Brain microvascular endothelial cell (primary cell): ENCODE data around the gene DCX.
A peak's percentile ranks its signal among the peaks of the same experiment; 100 is the strongest.

Experiments used
- DNase-seq: peaks from one replicate; pipeline ENCODE4 v3.0.0-alpha.2; 2020
- H3K27ac ChIP-seq: fragments of 250-450 bp; sonication (Bioruptor Pico); 2 replicates; pipeline ENCODE4 v1.5.1; 2020; ENCODE audit warnings: mild to moderate bottlenecking, moderate library complexity
- H3K27me3 ChIP-seq: fragments of 250-450 bp; sonication (Bioruptor Pico); replicated peaks from 2 replicates; pipeline ENCODE4 v1.5.1; 2020; ENCODE audit warnings: mild to moderate bottlenecking
- H3K36me3 ChIP-seq: fragments of 250-450 bp; sonication (Bioruptor Pico); replicated peaks from 2 replicates; pipeline ENCODE4 v1.5.1; 2020; ENCODE audit warnings: mild to moderate bottlenecking
- H3K4me3 ChIP-seq: 2 replicates; pipeline ENCODE4 v1.5.1; 2011; ENCODE audit warnings: low read depth, mild to moderate bottlenecking, control low read depth, low read length, moderate library complexity
- in situ Hi-C: cut with HindIII; loops from 2 replicates; pipeline ENCODE4 v1.10.0; 2017; ENCODE audit warnings: low sequenced_read_pairs, low pct_ligation_motif_present
- TF ChIP-seq, protein P1 (sequence below): IDR thresholded peaks from 2 replicates; pipeline ENCODE4 v1.5.1; 2011; ENCODE audit warnings: low read depth, mild to moderate bottlenecking, moderate library complexity, low read length, control low read depth, inconsistent platforms; ENCODE audit errors: missing control alignments

The DCX gene

DNA sequence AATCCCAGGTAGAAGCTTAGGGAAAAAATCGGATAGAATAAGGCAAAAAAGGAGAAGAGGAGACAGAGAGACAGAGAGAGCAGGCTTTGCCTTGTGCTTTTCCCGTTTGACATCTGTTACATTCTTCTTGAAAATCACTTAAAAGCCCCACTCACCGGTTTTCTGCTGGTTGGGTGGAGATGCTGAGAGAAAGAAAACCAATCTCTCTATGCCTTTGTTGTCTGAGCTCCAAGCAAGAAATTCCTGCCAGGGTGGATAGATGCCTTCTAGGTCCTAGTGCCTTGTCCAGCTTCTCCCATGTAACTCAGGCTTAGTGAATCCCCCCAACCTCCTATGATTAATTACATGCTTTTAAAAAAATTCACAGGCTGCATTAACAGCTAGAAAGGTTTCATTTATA lies at the start of gene DCX:
Gene DCX (minus strand): TSS at position 210 of the 400 bp plus-strand sequence. CDS start 1,794 bp downstream, outside the sequence.
- TF ChIP-seq, protein P1, sequence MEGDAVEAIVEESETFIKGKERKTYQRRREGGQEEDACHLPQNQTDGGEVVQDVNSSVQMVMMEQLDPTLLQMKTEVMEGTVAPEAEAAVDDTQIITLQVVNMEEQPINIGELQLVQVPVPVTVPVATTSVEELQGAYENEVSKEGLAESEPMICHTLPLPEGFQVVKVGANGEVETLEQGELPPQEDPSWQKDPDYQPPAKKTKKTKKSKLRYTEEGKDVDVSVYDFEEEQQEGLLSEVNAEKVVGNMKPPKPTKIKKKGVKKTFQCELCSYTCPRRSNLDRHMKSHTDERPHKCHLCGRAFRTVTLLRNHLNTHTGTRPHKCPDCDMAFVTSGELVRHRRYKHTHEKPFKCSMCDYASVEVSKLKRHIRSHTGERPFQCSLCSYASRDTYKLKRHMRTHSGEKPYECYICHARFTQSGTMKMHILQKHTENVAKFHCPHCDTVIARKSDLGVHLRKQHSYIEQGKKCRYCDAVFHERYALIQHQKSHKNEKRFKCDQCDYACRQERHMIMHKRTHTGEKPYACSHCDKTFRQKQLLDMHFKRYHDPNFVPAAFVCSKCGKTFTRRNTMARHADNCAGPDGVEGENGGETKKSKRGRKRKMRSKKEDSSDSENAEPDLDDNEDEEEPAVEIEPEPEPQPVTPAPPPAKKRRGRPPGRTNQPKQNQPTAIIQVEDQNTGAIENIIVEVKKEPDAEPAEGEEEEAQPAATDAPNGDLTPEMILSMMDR, result no peak
- no peaks in the 10 kb centered on the region for H3K36me3 ChIP-seq
- H3K27me3 ChIP-seq, result no peaks in the 10 kb centered on the region
- H3K27ac ChIP-seq, result no peak within 1 kb of the TSS
- in situ Hi-C loops, result no loop called here
- no peak within 1 kb of the TSS for H3K4me3 ChIP-seq
- DNase-seq, result no peak

DNA sequence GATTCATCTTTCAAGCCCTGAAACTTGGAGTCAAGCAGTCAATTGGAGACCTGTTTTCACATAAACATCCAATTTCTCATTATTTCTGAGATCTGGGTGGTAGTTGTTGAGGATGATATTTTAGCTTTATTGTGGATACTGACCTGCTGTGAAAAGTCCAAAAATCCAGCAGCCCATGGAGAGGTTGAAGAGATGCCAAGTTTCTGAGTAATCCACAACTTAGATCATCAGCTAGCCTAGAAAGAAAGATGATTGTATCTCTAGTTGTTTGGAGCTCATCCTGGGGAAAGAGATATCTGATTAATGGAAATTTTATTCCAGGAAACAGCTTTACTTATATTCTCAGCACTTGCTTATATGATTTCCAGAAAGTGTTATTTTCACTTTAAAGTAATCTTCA lies 48.6 kb upstream of the DCX start:
- Histone ChIP-seq H3K27ac (no peak overlapping the region), H3K27me3 (no peaks in the 10 kb centered on the region), H3K36me3 (no peaks in the 10 kb centered on the region), H3K4me3 (no peak overlapping the region)
- DNase-seq, result no peak
- TF ChIP-seq, protein P1, result no peak
- in situ Hi-C loops, result no loop called here

DNA sequence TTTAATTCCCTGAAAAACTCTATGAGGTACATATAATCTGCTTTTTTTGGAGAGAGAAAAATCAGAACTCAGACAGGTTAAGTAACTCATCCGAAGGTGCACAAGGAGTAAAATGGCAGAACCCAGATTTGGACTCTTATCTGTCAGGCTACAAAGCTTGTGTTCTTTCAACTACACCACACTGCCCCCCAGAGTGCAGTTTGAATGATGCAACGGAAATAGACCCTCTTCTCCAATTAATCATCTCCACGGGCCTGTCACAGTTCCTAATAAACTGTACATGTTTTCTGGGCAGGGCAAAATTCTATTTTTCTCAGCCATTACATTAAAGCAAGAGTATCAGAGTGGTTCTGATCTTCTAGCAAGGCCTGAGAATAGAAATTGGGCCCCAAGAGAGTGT lies 35.3 kb upstream of the DCX start:
- in situ Hi-C loops, result no loop called here
- Histone ChIP-seq H3K4me3 (no peak overlapping the region), H3K27ac (no peak overlapping the region), H3K27me3 (no peaks in the 10 kb centered on the region), H3K36me3 (no peaks in the 10 kb centered on the region)
- DNase-seq, result no peak
- TF ChIP-seq, protein P1, result peak; percentile 25

DNA sequence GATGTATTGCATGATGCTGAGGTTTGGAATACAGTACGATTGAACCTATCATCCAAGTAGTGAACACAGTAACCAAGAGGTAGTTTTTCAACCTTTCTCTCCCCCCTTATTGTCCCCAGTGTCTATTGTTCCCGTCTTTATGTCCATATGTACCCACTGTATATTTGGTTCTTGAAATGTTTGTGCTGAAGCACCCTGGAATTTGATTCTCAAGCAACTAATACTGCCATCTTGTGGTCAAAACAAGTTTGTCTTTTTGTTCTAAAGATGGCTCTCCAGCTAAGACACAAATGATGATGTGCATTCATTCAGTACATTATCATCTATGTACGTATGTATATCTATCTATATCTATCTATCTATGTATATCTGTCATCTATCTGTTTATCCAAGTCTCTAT lies 33.5 kb upstream of the DCX start:
- no peaks in the 10 kb centered on the region for H3K27me3 ChIP-seq
- TF ChIP-seq, protein P1, result peak; percentile 24
- H3K36me3 ChIP-seq, result no peaks in the 10 kb centered on the region
- no peak overlapping the region for H3K27ac ChIP-seq
- in situ Hi-C loops, result no loop called here
- DNase-seq, result peak; percentile 1
- H3K4me3 ChIP-seq, result no peak overlapping the region

DNA sequence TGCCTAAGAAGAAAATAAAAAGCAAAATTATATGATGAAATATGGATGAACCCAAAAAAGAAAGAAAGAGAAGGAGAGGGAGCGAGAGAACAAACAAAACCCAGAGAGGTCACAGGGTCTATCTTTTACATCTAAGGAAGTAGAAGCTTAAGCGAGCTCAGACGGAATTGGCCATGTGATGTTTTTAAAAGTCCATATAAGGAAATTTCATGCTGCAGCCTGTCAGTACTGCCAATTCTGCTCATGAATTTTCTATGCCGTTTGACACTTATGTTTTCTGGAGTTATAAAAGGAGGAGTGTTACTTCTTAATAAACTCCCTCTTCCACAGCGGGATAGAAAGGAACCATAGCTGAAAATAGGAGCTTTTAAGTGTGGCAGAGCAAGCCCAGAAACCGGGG lies 32.9 kb upstream of the DCX start:
- H3K27me3 ChIP-seq, result no peaks in the 10 kb centered on the region
- TF ChIP-seq, protein P1, result no peak
- no peak for DNase-seq
- in situ Hi-C loops, result no loop called here
- no peak overlapping the region for H3K4me3 ChIP-seq
- no peak overlapping the region for H3K27ac ChIP-seq
- no peaks in the 10 kb centered on the region for H3K36me3 ChIP-seq

DNA sequence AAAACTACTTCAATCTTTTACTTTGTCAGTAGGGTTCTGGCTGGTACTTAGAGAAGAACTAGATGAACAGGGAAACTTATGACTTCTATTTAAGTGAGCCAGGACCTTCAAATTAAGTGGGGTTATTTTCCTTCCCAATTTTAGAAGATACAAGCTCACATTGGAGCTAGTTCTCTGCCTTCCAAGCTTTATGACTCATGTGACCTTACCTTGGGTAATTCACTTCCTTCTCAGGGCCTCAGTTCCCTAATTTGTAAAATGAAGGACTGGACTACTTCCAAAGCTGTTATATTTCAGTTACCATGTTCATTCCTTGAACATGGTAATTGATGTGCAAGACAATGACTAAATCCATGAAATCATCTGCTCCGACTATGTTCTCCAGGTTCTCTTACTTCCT lies 32.0 kb upstream of the DCX start:
- in situ Hi-C loops, result no loop called here
- no peak overlapping the region for H3K4me3 ChIP-seq
- H3K27me3 ChIP-seq, result no peaks in the 10 kb centered on the region
- DNase-seq, result no peak
- H3K27ac ChIP-seq, result no peak overlapping the region
- H3K36me3 ChIP-seq, result no peaks in the 10 kb centered on the region
- TF ChIP-seq, protein P1, result no peak
